NB4 (cell line): Measurements from ENCODE around the gene SASH1.

Source experiments
- DNase-seq: peaks from one replicate; pipeline ENCODE4 v3.0.0; 2010; ENCODE audit warnings: low read depth
- H3K4me3 ChIP-seq: one replicate; pipeline ENCODE4 v1.5.1; 2011; ENCODE audit warnings: mild to moderate bottlenecking, low read depth, low read length, moderate library complexity
- CTCF ChIP-seq: IDR thresholded peaks from one replicate; pipeline ENCODE4 v1.5.1; 2012; ENCODE audit warnings: low read depth, low read length
- MAX ChIP-seq: IDR thresholded peaks from 2 replicates; pipeline ENCODE4 v1.6.1; 2011; ENCODE audit warnings: low read depth, low read length
- MYC ChIP-seq: IDR thresholded peaks from 2 replicates; pipeline ENCODE4 v1.6.1; 2011; ENCODE audit warnings: low read depth, low read length
- POLR2A ChIP-seq: IDR thresholded peaks from 2 replicates; pipeline ENCODE4 v1.6.1; 2011; ENCODE audit warnings: mild to moderate bottlenecking; ENCODE audit not compliant: insufficient read length; ENCODE audit errors: extremely low read depth

SASH1 gene

GRCh38 chr6:148470156-148470555 is 127.5 kb downstream of the SASH1 start:
- TF ChIP-seq MYC, result no peak
- TF ChIP-seq MAX, result no peak
- no peak for TF ChIP-seq POLR2A
- no peak for TF ChIP-seq CTCF
- no peak for DNase-seq
- no peak overlapping the region for H3K4me3 ChIP-seq

- H3K4me3 ChIP-seq, result no peak overlapping the region
- no peak for DNase-seq
- TF ChIP-seq MYC (no peak), POLR2A (no peak), MAX (no peak), CTCF (no peak)
Measured at GRCh38 chr6:148470606-148471465, 128.2 kb downstream of the SASH1 start.

- DNase-seq, result no peak
- TF ChIP-seq POLR2A (no peak), MAX (no peak), MYC (no peak), CTCF (no peak)
- no peak overlapping the region for H3K4me3 ChIP-seq
Measured at GRCh38 chr6:148471624-148472159, 129.1 kb downstream of the SASH1 start.

GRCh38 chr6:148472171-148473105 is 129.8 kb downstream of the SASH1 start:
- TF ChIP-seq POLR2A (no peak), MAX (no peak), MYC (no peak)
- no peak overlapping the region for H3K4me3 ChIP-seq
- DNase-seq, result no peak

- H3K4me3 ChIP-seq, result no peak overlapping the region
- no peak for DNase-seq
- TF ChIP-seq MAX, result no peak
- no peak for TF ChIP-seq POLR2A
- TF ChIP-seq CTCF, result no peak
- TF ChIP-seq MYC, result no peak
Measured at GRCh38 chr6:148479497-148479896, 136.9 kb downstream of the SASH1 start.
